Ovary (tissue), 3 donors: ENCODE results near the gene COX6B2.

Experiments
- CTCF ChIP-seq, 3 donors: fragments of 450-650 bp in 2 of 3; fragments of 200-600 bp in 1 of 3; IDR thresholded peaks; one replicate each; pipeline versions ENCODE4 v1.5.1 to v1.8.0; 2016 to 2022; ENCODE audit warnings: antibody characterized with exemption in 3 of 3, mild to moderate bottlenecking in 1 of 3
- EP300 ChIP-seq: sonication (generic); formaldehyde crosslinking; IDR thresholded peaks from one replicate; pipeline ENCODE4 v1.6.1; 2017; ENCODE audit warnings: antibody characterized with exemption
- POLR2A ChIP-seq: fragments of 450-650 bp; IDR thresholded peaks from one replicate; pipeline ENCODE4 v1.6.1; 2017; ENCODE audit warnings: antibody characterized with exemption, mild to moderate bottlenecking, moderate library complexity
- donor health status: DM: no; HTN: no; CAD: no.

GRCh38 chr19:55382522-55383054, 28.1 kb upstream of the COX6B2 start:
- no peak for TF ChIP-seq CTCF (IDR thresholded peaks at IDR 0.05)
- TF ChIP-seq EP300 = no peak
- no peak for TF ChIP-seq POLR2A
